Measurements from ENCODE around the gene TMCC3.
"Not testable (repeated sequence)": the region's sequence is repeated elsewhere in the genome, so short reads cannot be mapped to it uniquely, and the experiment has no call there.

The TMCC3 gene

GRCh38 chr12:94631058-94631457 is 19.3 kb downstream of the TMCC3 start:
- DNase-seq, result no peak

DNA sequence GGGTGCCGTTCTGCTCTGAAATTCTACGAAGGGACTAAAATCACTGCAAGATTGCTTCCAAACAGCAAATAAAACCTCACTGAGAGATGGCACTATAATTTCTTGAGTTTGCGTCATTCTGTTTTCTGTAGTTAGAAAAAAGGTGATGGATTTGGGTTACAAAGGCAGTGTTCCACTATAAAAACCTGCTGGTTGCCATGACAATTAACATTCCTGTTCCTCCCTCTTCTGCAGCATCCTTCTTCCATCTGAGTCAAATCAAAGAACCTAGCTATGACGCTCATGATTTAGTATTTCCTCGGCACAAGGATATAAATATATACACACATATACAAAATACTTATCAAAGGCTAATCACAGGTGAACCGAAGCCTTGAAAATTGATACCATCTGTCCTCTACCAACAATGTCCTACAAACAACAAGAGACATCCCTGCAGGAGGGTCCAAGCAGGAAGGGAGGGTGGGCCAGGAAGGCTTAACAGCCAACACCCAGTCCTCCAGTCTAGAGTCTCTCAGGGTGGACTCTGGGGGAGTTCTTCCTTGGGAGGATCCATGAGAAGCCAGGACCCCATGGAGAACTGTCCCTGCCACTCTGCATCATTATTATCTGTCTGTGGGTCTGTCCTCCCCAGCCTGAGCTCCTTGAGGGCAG is 21.4 kb downstream of the TMCC3 start:
- no peak for DNase-seq

DNA sequence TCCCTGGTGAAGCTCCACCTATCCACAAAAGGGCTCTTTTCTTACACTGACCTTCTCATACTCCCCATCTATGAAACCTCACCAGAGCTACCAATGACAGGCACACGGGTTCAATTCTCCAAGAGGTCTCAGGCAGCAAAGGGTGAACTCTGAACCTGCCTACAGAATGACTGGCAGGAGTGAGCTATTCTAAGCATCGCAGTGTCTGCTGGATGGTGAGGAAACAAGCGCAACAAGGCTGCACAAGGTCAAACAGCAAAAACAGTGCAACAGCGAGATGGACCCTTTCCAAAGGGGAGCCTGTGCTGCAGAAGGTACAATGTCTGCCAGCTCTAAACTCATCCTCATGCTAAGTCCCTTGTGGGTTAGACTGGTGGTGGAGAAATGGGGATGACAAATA is 22.0 kb downstream of the TMCC3 start:
- DNase-seq, result no peak

DNA sequence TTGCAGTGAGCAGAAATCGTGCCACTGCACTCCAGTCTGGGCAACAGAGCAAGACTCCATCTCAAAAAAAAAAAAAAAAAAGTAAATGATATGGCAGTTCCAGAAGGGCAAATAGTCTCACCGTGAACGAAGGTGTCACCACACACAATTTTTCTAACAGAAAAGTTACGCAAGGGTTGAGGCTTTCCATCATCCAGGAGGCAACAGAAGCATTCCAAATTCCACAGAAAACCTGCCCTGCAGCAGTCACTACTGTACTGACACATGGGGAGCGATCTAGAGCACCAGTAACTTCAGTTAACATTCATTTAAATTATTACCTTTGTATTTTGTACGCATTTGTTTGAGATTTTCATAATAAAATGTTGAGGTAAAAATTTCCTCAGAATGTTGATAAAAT is 24.8 kb downstream of the TMCC3 start:
- no peak for DNase-seq

DNA sequence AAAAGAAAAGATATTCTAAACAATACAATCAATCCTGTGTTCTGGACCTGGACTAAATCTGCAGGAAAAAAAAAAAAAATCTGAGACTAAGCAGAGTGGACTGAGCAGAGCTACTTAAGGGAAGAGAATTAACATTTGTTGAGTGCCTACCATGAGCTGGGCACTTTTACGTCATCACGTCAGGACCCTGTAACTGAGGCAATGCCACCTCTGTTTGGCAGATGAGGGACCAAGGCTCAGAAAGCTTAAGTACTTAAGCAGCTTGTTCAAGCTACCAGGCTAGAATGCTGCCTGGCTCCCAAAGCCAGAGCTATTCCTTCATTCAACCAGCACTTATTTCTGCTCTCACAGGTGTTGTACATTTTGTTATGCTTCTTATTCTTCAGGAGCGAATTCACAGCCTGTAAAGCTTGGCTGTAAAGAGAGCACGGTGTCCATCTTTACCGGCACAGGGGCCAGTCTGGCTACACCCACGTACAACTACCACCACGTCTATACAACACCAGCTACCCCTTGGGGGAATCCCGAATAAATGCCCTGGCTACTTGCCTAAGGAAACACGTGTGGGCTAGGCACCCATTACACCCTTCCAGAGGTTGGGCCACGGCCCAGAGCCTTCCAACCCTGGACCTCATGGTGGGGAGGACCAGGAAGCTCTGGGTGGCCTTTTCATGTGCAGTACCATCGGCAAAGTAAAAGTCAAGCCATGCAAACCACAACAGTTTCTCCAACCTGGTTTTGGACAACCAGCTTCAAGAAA is 27.0 kb downstream of the TMCC3 start:
- DNase-seq, result no peak

- peak; percentile 66 for DNase-seq
These were observed 27.9 kb downstream of the TMCC3 start for GRCh38 chr12:94622475-94622874.

- DNase-seq, result peak; percentile 71
These were observed 28.5 kb downstream of the TMCC3 start for GRCh38 chr12:94621662-94622359.

- DNase-seq, result no peak
These were observed 29.7 kb downstream of the TMCC3 start for GRCh38 chr12:94620621-94621020.

GRCh38 chr12:94618995-94619695 is 31.2 kb downstream of the TMCC3 start:
- DNase-seq, result no peak

GRCh38 chr12:94617101-94617500 is 33.3 kb downstream of the TMCC3 start:
- DNase-seq, result no peak

DNA sequence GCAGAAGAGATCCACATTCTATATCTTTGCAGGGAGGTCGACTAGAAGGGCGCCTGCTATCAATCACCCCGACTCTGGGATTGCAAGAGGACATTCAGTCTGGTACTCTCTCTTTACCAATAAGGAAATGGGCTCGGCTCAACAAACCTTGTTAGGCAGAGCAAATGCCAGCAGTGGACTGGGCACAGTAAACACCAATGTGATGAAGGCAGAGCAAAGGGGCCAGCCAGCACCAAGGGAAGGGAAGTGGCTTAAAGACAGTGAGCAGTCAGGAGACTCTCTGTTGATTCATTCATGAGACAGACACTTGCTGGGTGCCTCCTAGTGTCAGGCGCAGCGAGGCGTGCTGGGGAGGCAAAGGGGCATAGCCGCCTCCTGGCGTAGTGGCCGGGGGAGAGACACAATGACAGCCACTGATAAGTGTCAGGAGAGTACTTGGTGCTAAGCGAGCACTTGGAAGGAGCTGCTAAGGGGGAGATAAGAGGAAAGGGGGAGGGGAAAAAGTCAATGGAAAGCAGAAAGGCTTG is 34.1 kb downstream of the TMCC3 start:
- DNase-seq, result no peak

GRCh38 chr12:94615260-94616181 is 34.8 kb downstream of the TMCC3 start:
- no peak for DNase-seq

DNA sequence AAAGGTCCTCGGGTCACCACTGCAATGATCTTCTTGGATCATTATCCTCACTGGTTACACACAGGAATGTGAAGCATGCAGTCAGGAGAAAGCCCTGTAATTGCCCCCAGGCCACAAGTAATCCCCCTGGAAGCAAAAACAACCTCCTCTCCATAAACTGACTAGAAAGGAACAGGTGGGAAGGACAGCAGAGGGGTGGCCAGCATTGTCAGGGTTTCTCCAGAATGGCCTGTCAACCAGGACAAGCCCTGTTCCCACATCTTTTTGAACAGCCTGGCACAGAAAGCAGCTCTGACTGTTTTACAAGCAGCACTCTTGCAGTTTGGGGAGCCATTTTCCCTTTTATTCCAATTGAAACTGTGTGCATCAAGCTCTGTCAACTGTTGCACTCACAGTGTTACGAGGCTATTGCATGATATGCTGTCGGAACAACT is 36.1 kb downstream of the TMCC3 start:
- DNase-seq, result no peak

GRCh38 chr12:94609917-94610443 is 40.4 kb downstream of the TMCC3 start:
- DNase-seq, result no peak

DNA sequence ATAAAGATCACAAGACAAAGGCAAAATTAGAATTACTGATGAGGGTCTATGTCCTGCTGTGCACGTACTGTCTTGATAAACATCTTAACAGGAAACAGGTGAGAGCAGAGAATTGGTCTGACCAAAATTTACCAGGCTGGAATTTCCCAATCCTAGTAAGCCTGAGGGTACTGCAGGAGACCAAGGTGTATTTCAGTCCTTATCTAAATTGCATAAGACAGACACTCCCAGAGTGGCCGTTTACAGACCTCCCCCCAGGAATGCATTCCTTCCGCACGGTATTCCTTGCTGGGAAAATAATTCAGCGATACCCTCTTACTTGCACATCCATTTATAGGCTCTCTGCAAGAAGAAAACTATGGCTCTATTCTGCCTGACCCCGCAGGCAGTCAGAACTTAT is 43.5 kb downstream of the TMCC3 start:
- DNase-seq, result not testable (repeated sequence)

GRCh38 chr12:94604366-94604698 is 46.0 kb downstream of the TMCC3 start:
- no peak for DNase-seq

DNA sequence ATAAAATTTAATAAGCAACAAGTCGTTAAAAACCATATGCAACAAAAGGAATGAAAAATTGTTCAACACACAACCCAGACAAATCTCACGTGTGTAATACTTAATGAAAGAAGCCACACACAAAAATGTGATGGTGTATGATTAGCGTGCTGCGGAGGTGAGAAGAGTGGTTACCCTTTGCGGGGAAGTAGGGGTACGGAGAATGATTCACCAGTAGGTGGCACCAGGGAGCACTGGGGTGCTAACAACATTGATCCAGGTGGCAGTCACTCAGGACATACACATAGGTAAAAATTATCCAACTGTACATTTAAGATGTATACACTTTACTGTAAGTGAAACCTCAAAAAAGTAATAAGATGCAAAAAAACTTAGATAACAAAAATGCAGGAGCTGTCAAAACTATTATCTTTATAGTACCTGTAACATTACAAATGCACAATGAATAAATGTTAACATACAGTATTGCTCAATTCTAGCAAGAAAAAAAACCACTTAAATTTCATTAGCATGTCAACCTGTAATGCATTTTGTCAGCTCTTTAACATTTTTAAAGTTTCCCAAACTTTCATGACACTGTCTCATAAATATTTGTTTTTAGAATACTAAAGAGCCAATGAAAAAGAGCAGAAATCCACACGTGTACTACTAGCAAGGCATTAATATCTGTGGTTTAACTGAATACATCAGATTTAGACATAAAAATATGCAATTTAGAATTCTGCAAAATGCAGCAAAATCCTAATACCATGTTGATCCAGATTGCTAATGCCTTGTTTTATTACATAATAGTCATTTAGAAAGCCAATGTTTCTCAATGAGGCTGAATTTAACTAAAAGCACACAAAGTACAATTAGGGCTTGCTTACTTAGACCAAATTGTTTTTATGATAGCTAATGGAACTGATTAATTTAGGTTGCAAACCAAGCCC is 46.7 kb downstream of the TMCC3 start:
- DNase-seq, result no peak

DNA sequence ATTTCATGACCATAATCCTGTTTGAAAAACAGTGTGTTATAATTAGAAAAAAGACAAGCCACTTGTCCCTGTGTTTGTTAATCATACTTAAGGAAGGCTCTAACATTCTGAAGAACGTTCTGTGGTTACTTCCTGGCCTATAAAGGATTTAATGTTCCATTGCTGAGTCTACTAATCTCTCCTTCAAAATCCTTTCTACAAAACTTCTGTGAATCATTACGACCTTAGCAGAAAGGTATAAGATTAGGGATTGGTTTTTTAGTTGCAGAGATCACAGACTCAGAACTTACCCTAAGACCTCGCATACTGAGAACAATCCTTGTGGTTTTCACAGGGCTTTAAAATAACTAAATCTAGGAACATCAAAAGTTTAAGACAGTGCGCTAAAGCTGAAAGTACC is 48.3 kb downstream of the TMCC3 start:
- DNase-seq, result no peak

GRCh38 chr12:94601307-94601706 is 49.0 kb downstream of the TMCC3 start:
- DNase-seq, result not testable (repeated sequence)

DNA sequence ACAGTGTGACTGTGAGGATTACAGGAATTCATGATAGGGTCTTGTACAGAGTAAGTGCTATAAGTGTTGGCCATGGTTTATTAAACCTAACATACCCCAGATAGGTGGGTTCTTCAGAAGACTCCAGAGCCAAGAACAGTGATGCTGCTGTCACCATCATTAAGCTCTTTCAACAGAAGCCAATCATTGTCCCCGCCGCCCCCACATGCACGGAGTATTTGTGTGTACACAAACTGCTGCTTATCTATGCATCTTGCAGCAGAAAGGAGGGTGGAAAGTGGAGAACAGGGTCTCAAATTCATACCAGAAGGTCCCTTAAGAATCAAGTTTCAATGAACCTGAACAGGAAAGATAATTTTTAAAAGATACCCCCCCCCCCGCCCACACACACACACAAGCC is 51.2 kb downstream of the TMCC3 start:
- no peak for DNase-seq

- no peak for DNase-seq
These were observed 53.1 kb downstream of the TMCC3 start for GRCh38 chr12:94597268-94597667.

Measured in NCI-H1105 treated with DMSO at 0.1 percent for 48 hours (cell line).